ENCODE data around the gene HYDIN. TPM values are rescaled to one million over a fixed set of nuclear protein-coding genes. Genes with fewer than 3 reads are reported as not detected.

HYDIN gene
- polyA plus RNA-seq (ENCODE audit: insufficient read length) = 18.6 TPM
- long read RNA-seq, donor 1 = 0 reads
- long read RNA-seq, donor 2 = 0 reads
- long read RNA-seq, donor 3 = 0 reads
- long read RNA-seq, donor 4 = 0 reads
- long read RNA-seq, donor 5 = 0 reads
- long read RNA-seq, donor 6 = 0 reads
- long read RNA-seq, donor 7 = 0 reads
- long read RNA-seq, donor 8 = 0 reads

GRCh38 chr16:71230122-71230845, at the start of gene HYDIN:
HYDIN (minus strand) TSS chr16:71230722; CDS start chr16:71186895, 43,827 bp downstream.
- peak; percentile 89 for DNase-seq

GRCh38 chr16:71276589-71277334, 46.2 kb upstream of the HYDIN start:
- DNase-seq = no peak

GRCh38 chr16:71273384-71273783, 42.9 kb upstream of the HYDIN start:
- no peak for DNase-seq

- no peak for DNase-seq
These were observed 33.8 kb upstream of the HYDIN start for GRCh38 chr16:71264299-71264698.

- DNase-seq = no peak
These were observed 33.1 kb upstream of the HYDIN start for GRCh38 chr16:71263582-71263981.

GRCh38 chr16:71262391-71262790, 31.9 kb upstream of the HYDIN start:
- DNase-seq = no peak

GRCh38 chr16:71260995-71261394, 30.5 kb upstream of the HYDIN start:
- DNase-seq = no peak

GRCh38 chr16:71259086-71259485, 28.6 kb upstream of the HYDIN start:
- no peak for DNase-seq

- DNase-seq = no peak
These were observed 27.9 kb upstream of the HYDIN start for GRCh38 chr16:71258372-71258771.

- DNase-seq = no peak
These were observed 27.2 kb upstream of the HYDIN start for GRCh38 chr16:71257768-71258167.

GRCh38 chr16:71255721-71256120, 25.2 kb upstream of the HYDIN start:
- DNase-seq = no peak

GRCh38 chr16:71254832-71255525, 24.5 kb upstream of the HYDIN start:
- DNase-seq = no peak

- no peak for DNase-seq
These were observed 20.1 kb upstream of the HYDIN start for GRCh38 chr16:71250461-71251235.

GRCh38 chr16:71249399-71249798, 18.9 kb upstream of the HYDIN start:
- no peak for DNase-seq

GRCh38 chr16:71247478-71247877, 17.0 kb upstream of the HYDIN start:
- DNase-seq = no peak

GRCh38 chr16:71246309-71246708, 15.8 kb upstream of the HYDIN start:
- no peak for DNase-seq

- no peak for DNase-seq
These were observed 14.0 kb upstream of the HYDIN start for GRCh38 chr16:71244521-71244920.

- DNase-seq = no peak
These were observed 12.1 kb upstream of the HYDIN start for GRCh38 chr16:71242601-71243000.

GRCh38 chr16:71242036-71242435, 11.5 kb upstream of the HYDIN start:
- no peak for DNase-seq

GRCh38 chr16:71229344-71229743, 1.2 kb downstream of the HYDIN start:
- no peak for DNase-seq

GRCh38 chr16:71226229-71227141, 4.0 kb downstream of the HYDIN start:
- DNase-seq = no peak
